GM21737 (cell line): ENCODE measurements around the gene JAG1.
"Not testable (repeated sequence)": the region's sequence is repeated elsewhere in the genome, so short reads cannot be mapped to it uniquely, and the experiment has no call there.

ENCODE experiments used
- ATAC-seq: cut with Tn5 transposase; IDR thresholded peaks from one replicate; pipeline ENCODE4 v1.9.1; 2021; ENCODE audit warnings: mild to moderate bottlenecking, moderate library complexity; ENCODE audit not compliant: unreplicated experiment

JAG1 gene

GRCh38 chr20:10590446-10590845 lies 83.4 kb downstream of the JAG1 start:
- ATAC-seq, result not testable (repeated sequence)
